ENCODE measurements around the gene AMMECR1. TPM values are rescaled to one million over a fixed set of nuclear protein-coding genes. Genes with fewer than 3 reads are reported as not detected.

AMMECR1 gene
- total RNA-seq, 2 donors from 2014 or later: 3.7 to 4.8 TPM

DNA sequence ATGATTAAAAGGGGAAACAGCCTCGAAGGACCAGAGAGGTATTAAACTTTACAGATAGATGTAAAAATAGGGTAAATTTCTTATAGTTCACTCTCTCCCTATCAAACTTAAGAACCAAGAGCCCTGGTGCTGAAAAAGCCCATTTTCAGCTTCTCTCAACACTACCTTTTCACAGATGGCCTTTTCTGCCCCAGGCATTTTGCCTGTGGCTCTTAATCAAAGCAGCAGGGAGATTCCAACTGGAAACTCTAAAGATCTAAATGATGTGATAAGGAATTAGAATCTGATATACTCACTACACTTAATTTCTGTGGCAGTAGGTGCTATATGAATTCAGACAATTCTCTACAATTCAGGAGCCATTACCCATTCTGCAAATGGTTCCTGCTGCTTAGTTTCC is 60.0 kb downstream of the AMMECR1 start:
- TF ChIP-seq POLR2A (IDR thresholded peaks at IDR 0.05) (no peak), CTCF (IDR thresholded peaks at IDR 0.05) (no peak), POLR2AphosphoS5 (IDR thresholded peaks at IDR 0.05) (no peak)
- no peaks in the 10 kb centered on the region for H3K4me1 ChIP-seq (replicated peaks)
- H3K9me3 ChIP-seq: no peaks in the 10 kb centered on the region
- 38% methylated on average over 1 of the region's 1 CpG for WGBS
- intact Hi-C loops (cut with DNase I): no loop called here
- no peaks in the 10 kb centered on the region for H3K27me3 ChIP-seq (replicated peaks; ENCODE audit: insufficient read depth)
- no peak overlapping the region for H3K27ac ChIP-seq
- H3K4me3 ChIP-seq: no peak overlapping the region
- no peaks in the 10 kb centered on the region for H3K36me3 ChIP-seq
- DNase-seq (ENCODE audit: low spot score): no peak

DNA sequence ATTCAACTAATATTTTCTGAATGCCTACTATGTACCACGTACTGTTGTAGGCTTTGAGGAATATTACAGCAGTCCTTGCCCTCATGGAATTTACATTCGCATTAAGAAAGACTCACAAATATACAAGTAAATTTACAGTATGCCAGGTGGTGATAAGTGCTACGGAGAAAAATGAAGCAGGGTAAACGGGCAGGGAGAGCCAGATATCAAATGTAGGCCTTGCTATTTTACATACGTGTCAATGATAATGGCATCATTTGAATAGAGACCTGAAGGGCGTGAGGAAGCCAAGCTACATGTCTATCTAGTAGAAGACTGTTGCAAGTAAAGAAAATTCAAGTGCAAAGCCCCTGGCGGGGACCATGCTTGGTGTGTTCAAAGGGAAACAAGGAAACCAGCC is 65.2 kb downstream of the AMMECR1 start:
- Histone ChIP-seq H3K4me3 (no peak overlapping the region), H3K36me3 (no peaks in the 10 kb centered on the region), H3K9me3 (no peaks in the 10 kb centered on the region), H3K27ac (no peak overlapping the region), H3K27me3 (replicated peaks; ENCODE audit: insufficient read depth) (no peaks in the 10 kb centered on the region), H3K4me1 (replicated peaks) (no peaks in the 10 kb centered on the region)
- no peak for TF ChIP-seq POLR2A (IDR thresholded peaks at IDR 0.05)
- no peak for TF ChIP-seq POLR2AphosphoS5 (IDR thresholded peaks at IDR 0.05)
- no peak for TF ChIP-seq CTCF (IDR thresholded peaks at IDR 0.05)
- 93% methylated on average over 7 of the region's 7 CpGs for WGBS
- intact Hi-C loops (cut with DNase I): no loop called here
- no peak for DNase-seq (ENCODE audit: low spot score)

GRCh38 chrX:110251961-110252360 is 65.9 kb downstream of the AMMECR1 start:
- H3K36me3 ChIP-seq: no peaks in the 10 kb centered on the region
- no peaks in the 10 kb centered on the region for H3K4me1 ChIP-seq (replicated peaks)
- 100% methylated on average over 1 of the region's 1 CpG for WGBS
- no peak overlapping the region for H3K4me3 ChIP-seq
- no peak for DNase-seq (ENCODE audit: low spot score)
- no peaks in the 10 kb centered on the region for H3K9me3 ChIP-seq
- intact Hi-C loops (cut with DNase I): no loop called here
- TF ChIP-seq CTCF (IDR thresholded peaks at IDR 0.05): no peak
- TF ChIP-seq POLR2A (IDR thresholded peaks at IDR 0.05): no peak
- TF ChIP-seq POLR2AphosphoS5 (IDR thresholded peaks at IDR 0.05): no peak
- no peak overlapping the region for H3K27ac ChIP-seq
- no peaks in the 10 kb centered on the region for H3K27me3 ChIP-seq (replicated peaks; ENCODE audit: insufficient read depth)

DNA sequence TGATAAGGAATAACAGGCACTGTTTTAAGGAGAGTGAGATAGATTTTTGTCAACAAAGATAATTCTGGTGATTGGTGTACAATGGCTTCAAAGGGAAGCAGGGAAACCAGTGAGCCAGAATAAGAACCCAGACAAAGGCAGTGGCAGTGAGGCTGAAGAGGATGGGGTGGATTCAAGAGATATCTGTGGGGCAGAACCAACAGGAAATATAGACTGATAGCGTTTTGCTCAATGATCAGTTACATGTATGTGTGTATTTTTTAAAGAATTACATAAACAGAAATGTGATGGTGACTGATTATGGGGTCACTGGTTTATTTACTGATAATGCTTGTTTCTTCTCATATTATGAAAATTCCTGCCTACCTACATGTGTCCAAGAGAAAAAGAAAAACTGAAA is 66.4 kb downstream of the AMMECR1 start:
- no peak for DNase-seq (ENCODE audit: low spot score)

More for the DNA sequence above, 66.4 kb downstream of the AMMECR1 start:
- intact Hi-C loops (cut with DNase I): no loop called here
- Histone ChIP-seq H3K27ac (no peak overlapping the region), H3K36me3 (no peaks in the 10 kb centered on the region), H3K9me3 (no peaks in the 10 kb centered on the region), H3K27me3 (replicated peaks; ENCODE audit: insufficient read depth) (no peaks in the 10 kb centered on the region), H3K4me1 (replicated peaks) (no peaks in the 10 kb centered on the region), H3K4me3 (no peak overlapping the region)
- WGBS: 100% methylated on average over 1 of the region's 1 CpG
- TF ChIP-seq POLR2A (IDR thresholded peaks at IDR 0.05) (no peak), POLR2AphosphoS5 (IDR thresholded peaks at IDR 0.05) (no peak), CTCF (IDR thresholded peaks at IDR 0.05) (no peak)

Measured in prostate gland (tissue), 2 donors.